Stomach smooth muscle (tissue), 2 donors: ENCODE data around the gene CCL19.

Experiments used
- H3K27ac ChIP-seq: one replicate; pipeline ENCODE4 v1.7.0; 2013; ENCODE audit warnings: mild to moderate bottlenecking, low read length, inconsistent platforms
- H3K27me3 ChIP-seq, 2 donors: one replicate each; pipeline ENCODE4 v1.7.0; 2013; ENCODE audit warnings: low read length in 2 of 2; ENCODE audit not compliant: insufficient read depth in 2 of 2, control insufficient read depth in 1 of 2
- H3K36me3 ChIP-seq, 2 donors: one replicate each; pipeline ENCODE4 v1.7.0; 2013; ENCODE audit warnings: low read length in 2 of 2; ENCODE audit not compliant: control insufficient read depth in 2 of 2, insufficient read depth in 2 of 2
- H3K4me1 ChIP-seq: one replicate; pipeline ENCODE4 v1.7.0; 2013; ENCODE audit warnings: low read length; ENCODE audit not compliant: control insufficient read depth, insufficient read depth
- H3K4me3 ChIP-seq, 2 donors: one replicate each; pipeline ENCODE4 v1.7.0; 2013; ENCODE audit warnings: low read length in 2 of 2
- H3K9ac ChIP-seq, 2 donors: one replicate each; pipeline ENCODE4 v1.7.0; 2013; ENCODE audit warnings: low read length in 2 of 2, mild to moderate bottlenecking in 1 of 2
- H3K9me3 ChIP-seq, 2 donors: one replicate each; pipeline ENCODE4 v1.7.0; 2013; ENCODE audit warnings: low read length in 2 of 2; ENCODE audit not compliant: control insufficient read depth in 2 of 2
- donor health status: healthy.
- donor health status: Pancreatic carcinoma.

The CCL19 gene

GRCh38 chr9:34662526-34663302 is 28.4 kb downstream of the CCL19 start, which contains the start of gene CCL27:
CCL27 (minus strand) TSS chr9:34662657; CDS start chr9:34662633, 24 bp downstream.
- H3K4me3 ChIP-seq: no peak within 1 kb of the TSS
- peaks cover 30% of the 10 kb centered on the region for H3K4me1 ChIP-seq
- no peaks in the 10 kb centered on the region for H3K27me3 ChIP-seq
- no peaks in the 10 kb centered on the region for H3K9me3 ChIP-seq
- peaks cover 9 to 19% of the 10 kb centered on the region in 2 donors for H3K36me3 ChIP-seq
- no peak within 1 kb of the TSS for H3K9ac ChIP-seq
- H3K27ac ChIP-seq: no peak within 1 kb of the TSS

GRCh38 chr9:34659592-34660253 is 31.4 kb downstream of the CCL19 start:
- Histone ChIP-seq H3K4me3 (no peak overlapping the region), H3K27me3 (no peaks in the 10 kb centered on the region), H3K9me3 (no peaks in the 10 kb centered on the region), H3K4me1 (peaks cover 24% of the 10 kb centered on the region), H3K9ac (no peak overlapping the region), H3K27ac (no peak overlapping the region), H3K36me3 (peaks cover 9 to 17% of the 10 kb centered on the region in 2 donors)

GRCh38 chr9:34658461-34658860 is 32.6 kb downstream of the CCL19 start:
- H3K9ac ChIP-seq: no peak overlapping the region
- H3K4me3 ChIP-seq: no peak overlapping the region
- H3K9me3 ChIP-seq: no peaks in the 10 kb centered on the region
- peaks cover 28% of the 10 kb centered on the region for H3K4me1 ChIP-seq
- peaks cover 9 to 17% of the 10 kb centered on the region in 2 donors for H3K36me3 ChIP-seq
- no peak overlapping the region for H3K27ac ChIP-seq
- H3K27me3 ChIP-seq: no peaks in the 10 kb centered on the region

- peaks cover 9 to 17% of the 10 kb centered on the region in 2 donors for H3K36me3 ChIP-seq
- peaks cover 38% of the 10 kb centered on the region for H3K4me1 ChIP-seq
- H3K9ac ChIP-seq: no peak overlapping the region
- H3K27ac ChIP-seq: no peak overlapping the region
- no peaks in the 10 kb centered on the region for H3K27me3 ChIP-seq
- H3K4me3 ChIP-seq: no peak overlapping the region
- no peaks in the 10 kb centered on the region for H3K9me3 ChIP-seq
Observed at GRCh38 chr9:34656992-34657391, 34.1 kb downstream of the CCL19 start.

GRCh38 chr9:34655394-34655793 is 35.7 kb downstream of the CCL19 start:
- H3K4me3 ChIP-seq: peak overlapping the region in 1 of 2 donors; percentile 52
- no peaks in the 10 kb centered on the region for H3K27me3 ChIP-seq
- peak overlapping the region; percentile 93 for H3K27ac ChIP-seq
- no peak overlapping the region for H3K9ac ChIP-seq
- peaks cover 4 to 6% of the 10 kb centered on the region in 2 donors for H3K36me3 ChIP-seq
- no peaks in the 10 kb centered on the region for H3K9me3 ChIP-seq
- peaks cover 54% of the 10 kb centered on the region for H3K4me1 ChIP-seq

GRCh38 chr9:34654323-34655051 is 36.6 kb downstream of the CCL19 start:
- no peaks in the 10 kb centered on the region for H3K27me3 ChIP-seq
- H3K36me3 ChIP-seq: peaks cover 3 to 8% of the 10 kb centered on the region in 2 donors
- no peaks in the 10 kb centered on the region for H3K9me3 ChIP-seq
- H3K27ac ChIP-seq: peak overlapping the region; percentile 93
- peak overlapping the region; percentile 47 to 63 for H3K4me3 ChIP-seq
- peak overlapping the region in 1 of 2 donors; percentile 66 for H3K9ac ChIP-seq
- H3K4me1 ChIP-seq: peaks cover 56% of the 10 kb centered on the region

- Histone ChIP-seq H3K9ac (peak overlapping the region; percentile 60 to 67), H3K4me1 (peaks cover 58% of the 10 kb centered on the region), H3K27ac (peak overlapping the region; percentile 93), H3K9me3 (no peaks in the 10 kb centered on the region), H3K4me3 (peak overlapping the region; percentile 70 to 82), H3K27me3 (no peaks in the 10 kb centered on the region), H3K36me3 (peaks cover 12 to 19% of the 10 kb centered on the region in 2 donors)
Observed at GRCh38 chr9:34653151-34654072, 37.7 kb downstream of the CCL19 start.

GRCh38 chr9:34652602-34653000 is 38.5 kb downstream of the CCL19 start:
- no peaks in the 10 kb centered on the region for H3K9me3 ChIP-seq
- peaks cover 13 to 20% of the 10 kb centered on the region in 2 donors for H3K36me3 ChIP-seq
- peak overlapping the region; percentile 93 for H3K27ac ChIP-seq
- peaks cover 66% of the 10 kb centered on the region for H3K4me1 ChIP-seq
- H3K4me3 ChIP-seq: peak overlapping the region; percentile 70 to 82
- H3K27me3 ChIP-seq: no peaks in the 10 kb centered on the region
- H3K9ac ChIP-seq: peak overlapping the region; percentile 60 to 67

- Histone ChIP-seq H3K36me3 (peaks cover 13 to 20% of the 10 kb centered on the region in 2 donors), H3K9me3 (no peaks in the 10 kb centered on the region), H3K4me3 (peak within 1 kb of the TSS; percentile 70 to 82), H3K9ac (peak within 1 kb of the TSS; percentile 67 to 78), H3K27me3 (no peaks in the 10 kb centered on the region), H3K27ac (peak within 1 kb of the TSS; percentile 93), H3K4me1 (peaks cover 72% of the 10 kb centered on the region)
Observed at GRCh38 chr9:34651876-34652601, 39.0 kb downstream of the CCL19 start, which contains the start of gene IL11RA. IL11RA (plus strand) TSS chr9:34652185; CDS start chr9:34655218, 3,033 bp downstream.
